Liver (tissue), 9 donors: ENCODE results near the gene UNC45B. TPM values are rescaled to one million over a fixed set of nuclear protein-coding genes. Genes with fewer than 3 reads are reported as not detected.

ENCODE experiments used
- DNase-seq: peaks from one replicate; pipeline ENCODE4 v3.0.0-alpha.2; 2017; ENCODE audit warnings: low spot score
- H3K27ac ChIP-seq, 2 donors: one replicate each; pipeline ENCODE4 v1.7.0; 2013; ENCODE audit warnings: inconsistent platforms in 2 of 2, low read length in 2 of 2, control low read depth in 1 of 2, low read depth in 1 of 2, mild to moderate bottlenecking in 1 of 2
- H3K27me3 ChIP-seq, 4 donors: one replicate each; pipeline versions ENCODE4 v1.6.1 to v1.7.0; 2013; ENCODE audit warnings: low read length in 3 of 4, inconsistent platforms in 1 of 4, mild to moderate bottlenecking in 1 of 4, moderate library complexity in 1 of 4; ENCODE audit not compliant: control insufficient read depth in 4 of 4, insufficient read depth in 4 of 4
- H3K36me3 ChIP-seq, 4 donors: one replicate each; pipeline versions ENCODE4 v1.6.1 to v1.7.0; 2013; ENCODE audit warnings: low read length in 3 of 4, mild to moderate bottlenecking in 3 of 4, low read depth in 1 of 4, moderate library complexity in 1 of 4; ENCODE audit not compliant: control insufficient read depth in 4 of 4, insufficient read depth in 3 of 4
- H3K4me1 ChIP-seq, 4 donors: one replicate each; pipeline versions ENCODE4 v1.6.1 to v1.7.0; 2013; ENCODE audit warnings: low read length in 3 of 4, mild to moderate bottlenecking in 3 of 4, moderate library complexity in 1 of 4; ENCODE audit not compliant: control insufficient read depth in 4 of 4, insufficient read depth in 4 of 4
- H3K4me3 ChIP-seq, 3 donors: one replicate each; pipeline versions ENCODE4 v1.6.1 to v1.7.0; 2013; ENCODE audit warnings: low read length in 3 of 3, control low read depth in 1 of 3, low read depth in 1 of 3, mild to moderate bottlenecking in 1 of 3
- H3K9ac ChIP-seq, 2 donors: one replicate each; pipeline ENCODE4 v1.7.0; 2013; ENCODE audit warnings: low read length in 2 of 2, mild to moderate bottlenecking in 2 of 2, moderate library complexity in 2 of 2, control low read depth in 1 of 2, low read depth in 1 of 2
- H3K9me3 ChIP-seq, 4 donors: one replicate each; pipeline versions ENCODE4 v1.6.1 to v1.7.0; 2013; ENCODE audit warnings: low read length in 3 of 4; ENCODE audit not compliant: control insufficient read depth in 4 of 4
- ATF3 ChIP-seq: IDR thresholded peaks from 2 replicates; pipeline ENCODE4 v1.6.1; 2016; ENCODE audit warnings: antibody characterized with exemption
- CTCF ChIP-seq: fragments of 150-350 bp; IDR thresholded peaks from 2 replicates; pipeline ENCODE4 v1.5.1; 2017; ENCODE audit warnings: improper control_type of control experiment, low read depth, low read length; ENCODE audit not compliant: missing input control
- EGR1 ChIP-seq, 2 donors: IDR thresholded peaks; 2 replicates each; pipeline ENCODE4 v1.6.1; 2016 to 2018; ENCODE audit warnings: antibody characterized with exemption in 2 of 2, low read depth in 2 of 2
- FOXA1 ChIP-seq: IDR thresholded peaks from 2 replicates; pipeline ENCODE4 v1.6.1; 2016; ENCODE audit warnings: antibody characterized with exemption
- FOXA2 ChIP-seq: IDR thresholded peaks from 2 replicates; pipeline ENCODE4 v1.6.1; 2016; ENCODE audit warnings: antibody characterized with exemption
- GABPA ChIP-seq, 2 donors: IDR thresholded peaks in 1 of 2; conservative IDR thresholded peaks in 1 of 2; 2 replicates each; pipeline ENCODE4 v1.6.1; 2016; ENCODE audit warnings: antibody characterized with exemption in 2 of 2, mild to moderate bottlenecking in 1 of 2, moderate library complexity in 1 of 2
- HNF4A ChIP-seq, 2 donors: conservative IDR thresholded peaks; 2 replicates each; pipeline ENCODE4 v1.6.1; 2016; ENCODE audit warnings: antibody characterized with exemption in 2 of 2, mild to moderate bottlenecking in 2 of 2
- HNF4G ChIP-seq: IDR thresholded peaks from 2 replicates; pipeline ENCODE4 v1.6.1; 2016; ENCODE audit warnings: antibody characterized with exemption
- JUND ChIP-seq, 2 donors: IDR thresholded peaks; 2 replicates each; pipeline ENCODE4 v1.6.1; 2016; ENCODE audit warnings: antibody characterized with exemption in 2 of 2
- MAX ChIP-seq: IDR thresholded peaks from 2 replicates; pipeline ENCODE4 v1.6.1; 2016; ENCODE audit warnings: antibody characterized with exemption
- NR2F2 ChIP-seq: IDR thresholded peaks from 2 replicates; pipeline ENCODE4 v1.6.1; 2016; ENCODE audit warnings: antibody characterized with exemption
- RAD21 ChIP-seq, 2 donors: IDR thresholded peaks; 2 replicates each; pipeline ENCODE4 v1.6.1; 2016; ENCODE audit warnings: antibody characterized with exemption in 2 of 2, mild to moderate bottlenecking in 2 of 2
- REST ChIP-seq: IDR thresholded peaks from 2 replicates; pipeline ENCODE4 v1.6.1; 2016; ENCODE audit warnings: antibody characterized with exemption, mild to moderate bottlenecking
- RXRA ChIP-seq, 2 donors: IDR thresholded peaks; 2 replicates each; pipeline ENCODE4 v1.6.1; 2017 to 2018; ENCODE audit warnings: antibody characterized with exemption in 2 of 2, mild to moderate bottlenecking in 1 of 2
- SP1 ChIP-seq: IDR thresholded peaks from 2 replicates; pipeline ENCODE4 v1.6.1; 2018; ENCODE audit warnings: antibody characterized with exemption, mild to moderate bottlenecking
- TAF1 ChIP-seq: conservative IDR thresholded peaks from 2 replicates; pipeline ENCODE4 v1.6.1; 2016; ENCODE audit warnings: antibody characterized with exemption, mild to moderate bottlenecking
- YY1 ChIP-seq: IDR thresholded peaks from 2 replicates; pipeline ENCODE4 v1.6.1; 2016; ENCODE audit warnings: antibody characterized with exemption, mild to moderate bottlenecking
- ZBTB33 ChIP-seq: IDR thresholded peaks from 2 replicates; pipeline ENCODE4 v1.6.1; 2016; ENCODE audit warnings: antibody characterized with exemption
- WGBS: extraction: QIAGEN DNeasy Blood & Tissue Kit; methylation state at CpG from one replicate; pipeline ENCODE4 v1.1.7; 2013; 5-methylcytosine and 5-hydroxymethylcytosine counted together
- polyA plus RNA-seq, 2 donors: library from polyadenylated mRNA; stranded (reverse) in 1 of 2; unstranded in 1 of 2; fragments of 200-250 nt in 1 of 2; fragments of >200 nt in 1 of 2; fragmentation: Nextera tagmentation in 1 of 2; extraction: Ambion mirVana in 1 of 2; gene quantifications; one replicate each; pipeline versions ENCODE4 v1.2.1 to v1.2.3, GENCODE V29; 2013 to 2015
- total RNA-seq, 2 donors: library from RNA; depleted of rRNA; stranded (reverse); fragments of >200 nt; gene quantifications; one replicate each; pipeline ENCODE4 v1.2.3, GENCODE V29; 2014
- donor health status: healthy.
- donor health status: healthy.
- donor health status: healthy.
- donor health status: healthy.
- donor health status: healthy.

Gene UNC45B
- total and polyA plus RNA-seq, 4 donors: 0.02 to 0.09 TPM; not detected in 2

GRCh38 chr17:35152421-35153140 lies 5.0 kb downstream of the UNC45B start:
- TF ChIP-seq MAX: no peak
- no peak for TF ChIP-seq HNF4G
- no peak for TF ChIP-seq CTCF
- TF ChIP-seq TAF1: no peak
- no peak for TF ChIP-seq REST
- TF ChIP-seq SP1: no peak
- TF ChIP-seq ZBTB33: no peak
- no peak for TF ChIP-seq NR2F2
- TF ChIP-seq HNF4A (conservative IDR thresholded peaks at IDR 0.05): no peak
- TF ChIP-seq EGR1 (IDR thresholded peaks at IDR 0.05; ENCODE audit: low read depth in 2 of 2): no peak
- no peak for TF ChIP-seq RAD21 (IDR thresholded peaks at IDR 0.05)
- no peak for TF ChIP-seq JUND (IDR thresholded peaks at IDR 0.05)
- no peak for TF ChIP-seq FOXA1
- TF ChIP-seq GABPA (IDR thresholded peaks at IDR 0.05 in 1 of 2, conservative IDR thresholded peaks at IDR 0.05 in 1 of 2): no peak
- no peak for TF ChIP-seq RXRA (IDR thresholded peaks at IDR 0.05)
- TF ChIP-seq YY1: no peak
- TF ChIP-seq FOXA2: no peak
- no peak for TF ChIP-seq ATF3
- Histone ChIP-seq H3K36me3 (no peaks in the 10 kb centered on the region), H3K9ac (no peak overlapping the region), H3K4me1 (no peaks in the 10 kb centered on the region), H3K4me3 (no peak overlapping the region), H3K27me3 (peaks cover 0 to 3% (median 0%) of the 10 kb centered on the region in 4 donors), H3K9me3 (no peaks in the 10 kb centered on the region), H3K27ac (no peak overlapping the region)
- DNase-seq: no peak
- WGBS: 59% methylated on average over 13 of the region's 13 CpGs
